NB4 (cell line): Measurements from ENCODE around the gene KLF6.

Experiments
- DNase-seq: peaks from one replicate; pipeline ENCODE4 v3.0.0; 2010; ENCODE audit warnings: low read depth
- H3K4me3 ChIP-seq: one replicate; pipeline ENCODE4 v1.5.1; 2011; ENCODE audit warnings: mild to moderate bottlenecking, low read depth, low read length, moderate library complexity
- MYC ChIP-seq: IDR thresholded peaks from 2 replicates; pipeline ENCODE4 v1.6.1; 2011; ENCODE audit warnings: low read depth, low read length
- POLR2A ChIP-seq: IDR thresholded peaks from 2 replicates; pipeline ENCODE4 v1.6.1; 2011; ENCODE audit warnings: mild to moderate bottlenecking; ENCODE audit not compliant: insufficient read length; ENCODE audit errors: extremely low read depth
- TF ChIP-seq, protein P1 (sequence below): IDR thresholded peaks from 2 replicates; pipeline ENCODE4 v1.6.1; 2011; ENCODE audit warnings: low read depth, low read length
- TF ChIP-seq, protein P2 (sequence below): IDR thresholded peaks from one replicate; pipeline ENCODE4 v1.5.1; 2012; ENCODE audit warnings: low read depth, low read length

KLF6 gene

DNA sequence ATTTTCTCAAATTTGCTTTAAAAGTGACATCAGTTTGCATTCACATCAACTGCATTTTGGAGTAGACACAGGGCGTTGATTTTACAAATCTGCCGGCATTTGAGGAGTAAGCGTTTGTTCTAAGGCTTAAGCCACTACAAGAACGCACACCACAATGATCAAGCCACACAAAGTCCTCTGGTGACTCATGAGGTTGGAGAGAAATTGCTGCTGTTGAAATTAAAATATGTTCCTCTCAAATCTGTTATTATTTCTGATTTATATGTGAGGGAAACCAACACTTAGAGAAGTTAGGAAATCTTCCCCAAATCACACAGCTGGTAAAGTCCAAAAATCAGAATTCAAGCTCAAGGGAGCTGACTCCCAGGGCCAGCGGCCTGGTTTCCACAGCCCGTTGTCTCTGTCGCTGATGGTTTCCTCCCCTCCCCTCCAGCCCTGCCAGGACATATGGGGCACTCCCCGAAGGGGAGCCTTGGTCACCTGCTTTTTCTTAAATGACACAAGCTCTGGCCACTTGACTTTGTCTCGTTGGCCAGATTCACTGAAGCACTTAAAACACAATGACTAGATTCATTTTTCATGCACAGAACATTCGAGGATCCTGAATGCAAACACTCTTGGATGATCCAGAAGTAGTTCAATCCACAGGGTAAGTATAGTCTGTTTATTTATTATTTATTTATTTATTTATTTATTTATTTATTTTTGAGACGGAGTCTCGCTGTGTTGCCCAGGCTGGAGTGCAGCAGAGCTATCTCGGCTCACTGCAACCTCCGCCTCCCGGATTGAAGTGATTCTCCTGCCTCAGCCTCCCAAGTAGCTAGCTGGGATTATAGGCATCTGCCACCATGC lies 29.2 kb upstream of the KLF6 start:
- DNase-seq = no peak
- no peak for TF ChIP-seq POLR2A
- TF ChIP-seq, protein P1, sequence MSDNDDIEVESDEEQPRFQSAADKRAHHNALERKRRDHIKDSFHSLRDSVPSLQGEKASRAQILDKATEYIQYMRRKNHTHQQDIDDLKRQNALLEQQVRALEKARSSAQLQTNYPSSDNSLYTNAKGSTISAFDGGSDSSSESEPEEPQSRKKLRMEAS = no peak
- TF ChIP-seq MYC = no peak
- TF ChIP-seq, protein P2, sequence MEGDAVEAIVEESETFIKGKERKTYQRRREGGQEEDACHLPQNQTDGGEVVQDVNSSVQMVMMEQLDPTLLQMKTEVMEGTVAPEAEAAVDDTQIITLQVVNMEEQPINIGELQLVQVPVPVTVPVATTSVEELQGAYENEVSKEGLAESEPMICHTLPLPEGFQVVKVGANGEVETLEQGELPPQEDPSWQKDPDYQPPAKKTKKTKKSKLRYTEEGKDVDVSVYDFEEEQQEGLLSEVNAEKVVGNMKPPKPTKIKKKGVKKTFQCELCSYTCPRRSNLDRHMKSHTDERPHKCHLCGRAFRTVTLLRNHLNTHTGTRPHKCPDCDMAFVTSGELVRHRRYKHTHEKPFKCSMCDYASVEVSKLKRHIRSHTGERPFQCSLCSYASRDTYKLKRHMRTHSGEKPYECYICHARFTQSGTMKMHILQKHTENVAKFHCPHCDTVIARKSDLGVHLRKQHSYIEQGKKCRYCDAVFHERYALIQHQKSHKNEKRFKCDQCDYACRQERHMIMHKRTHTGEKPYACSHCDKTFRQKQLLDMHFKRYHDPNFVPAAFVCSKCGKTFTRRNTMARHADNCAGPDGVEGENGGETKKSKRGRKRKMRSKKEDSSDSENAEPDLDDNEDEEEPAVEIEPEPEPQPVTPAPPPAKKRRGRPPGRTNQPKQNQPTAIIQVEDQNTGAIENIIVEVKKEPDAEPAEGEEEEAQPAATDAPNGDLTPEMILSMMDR = no peak
- H3K4me3 ChIP-seq = no peak overlapping the region

DNA sequence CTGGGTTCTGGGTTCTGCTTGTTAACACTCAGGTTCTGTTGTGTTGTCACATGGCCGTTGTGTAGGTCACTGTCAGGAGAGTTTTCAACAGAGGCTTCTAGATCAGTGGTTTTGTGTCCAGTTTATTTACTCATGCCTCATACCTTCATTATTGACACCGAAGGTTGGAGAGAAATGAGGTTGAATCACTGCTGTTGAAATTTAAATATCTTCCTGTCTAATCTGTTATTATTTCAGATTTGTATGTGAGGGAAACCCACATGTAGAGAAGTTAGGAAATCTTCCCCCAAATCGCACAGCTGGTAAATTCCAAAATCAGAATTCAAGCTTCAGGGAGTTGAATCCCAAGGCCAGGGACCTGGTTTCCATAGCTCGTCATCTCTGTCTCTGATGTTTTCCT lies 28.3 kb upstream of the KLF6 start:
- H3K4me3 ChIP-seq = no peak overlapping the region
- TF ChIP-seq MYC = no peak
- no peak for TF ChIP-seq POLR2A
- TF ChIP-seq, protein P2 = no peak
- TF ChIP-seq, protein P1 = no peak
- DNase-seq = no peak

DNA sequence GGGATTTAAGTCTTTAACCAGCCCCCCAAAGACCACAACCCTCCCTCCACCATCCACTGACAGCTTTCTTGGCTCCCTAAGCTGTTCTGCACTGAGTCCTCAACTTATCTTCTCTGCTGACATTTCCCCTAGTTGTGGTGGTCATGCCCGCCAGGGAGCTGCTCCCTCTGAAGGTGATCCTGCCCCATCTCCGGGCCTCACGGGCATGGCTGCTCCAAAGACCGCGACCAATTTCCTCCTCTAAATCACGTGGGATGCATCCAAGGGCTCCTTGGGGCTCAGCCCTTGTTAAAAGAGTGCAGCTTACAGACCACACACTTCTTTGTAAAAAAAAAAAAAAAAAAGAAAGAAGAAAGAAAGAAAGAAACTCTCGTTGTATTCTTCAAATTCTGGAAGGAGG lies 27.1 kb upstream of the KLF6 start:
- no peak overlapping the region for H3K4me3 ChIP-seq
- TF ChIP-seq, protein P1 = no peak
- TF ChIP-seq POLR2A (no peak), MYC (no peak)
- no peak for DNase-seq

DNA sequence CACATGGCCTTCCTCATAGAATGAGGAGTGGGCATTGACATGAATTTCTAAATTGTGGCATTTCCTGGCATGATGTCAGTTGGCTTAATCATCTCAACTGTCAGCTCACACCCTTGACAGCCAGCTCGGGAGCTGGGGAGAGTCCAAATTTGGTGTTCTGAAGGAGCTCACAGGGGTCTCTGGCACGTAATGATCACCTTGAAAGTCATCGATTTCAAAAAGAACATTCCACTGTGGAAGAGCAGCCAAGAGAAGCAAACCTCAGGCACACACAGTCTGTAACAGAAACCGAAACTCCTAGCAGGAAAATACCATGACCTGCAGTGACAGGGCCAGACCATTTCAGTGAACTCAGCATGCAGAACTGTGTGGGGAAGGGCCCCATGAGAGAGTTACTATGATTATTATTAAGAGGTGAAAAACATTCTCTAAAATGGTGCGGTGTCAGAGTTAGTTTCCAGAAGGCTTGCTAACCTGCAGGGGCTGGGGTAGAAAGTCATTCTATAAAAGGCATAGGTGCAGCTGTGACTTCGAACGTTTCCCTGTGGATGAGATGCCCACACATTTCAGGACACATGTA lies 26.4 kb upstream of the KLF6 start:
- TF ChIP-seq POLR2A = no peak
- TF ChIP-seq, protein P1 = no peak
- TF ChIP-seq, protein P2 = no peak
- DNase-seq = peak; percentile 41
- no peak overlapping the region for H3K4me3 ChIP-seq

DNA sequence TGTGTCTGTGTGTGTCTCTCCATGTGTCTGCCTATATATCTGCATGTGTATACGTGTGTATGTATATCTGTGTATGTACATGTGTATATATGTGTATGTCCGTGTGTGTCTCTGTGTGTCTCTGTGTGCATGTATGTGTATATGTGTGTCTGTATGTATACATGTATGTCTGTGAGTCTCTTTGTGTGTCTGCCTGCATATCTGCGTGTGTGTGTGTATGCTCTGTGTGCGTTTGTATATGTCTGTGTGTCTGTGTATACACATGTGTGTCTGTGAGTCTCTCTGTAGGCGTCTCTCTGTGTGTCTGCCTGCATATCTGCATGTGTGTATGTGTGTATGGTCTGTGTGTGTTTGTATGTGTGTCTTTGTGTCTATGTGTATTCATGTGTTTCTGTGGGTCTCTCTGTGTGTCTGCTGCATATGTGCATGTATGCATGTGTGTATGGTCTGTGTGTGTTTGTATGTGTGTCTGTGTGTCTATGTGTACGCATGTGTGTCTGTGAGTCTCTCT lies 23.7 kb upstream of the KLF6 start:
- no peak overlapping the region for H3K4me3 ChIP-seq
- TF ChIP-seq, protein P2 = no peak
- TF ChIP-seq POLR2A = no peak
- no peak for DNase-seq

DNA sequence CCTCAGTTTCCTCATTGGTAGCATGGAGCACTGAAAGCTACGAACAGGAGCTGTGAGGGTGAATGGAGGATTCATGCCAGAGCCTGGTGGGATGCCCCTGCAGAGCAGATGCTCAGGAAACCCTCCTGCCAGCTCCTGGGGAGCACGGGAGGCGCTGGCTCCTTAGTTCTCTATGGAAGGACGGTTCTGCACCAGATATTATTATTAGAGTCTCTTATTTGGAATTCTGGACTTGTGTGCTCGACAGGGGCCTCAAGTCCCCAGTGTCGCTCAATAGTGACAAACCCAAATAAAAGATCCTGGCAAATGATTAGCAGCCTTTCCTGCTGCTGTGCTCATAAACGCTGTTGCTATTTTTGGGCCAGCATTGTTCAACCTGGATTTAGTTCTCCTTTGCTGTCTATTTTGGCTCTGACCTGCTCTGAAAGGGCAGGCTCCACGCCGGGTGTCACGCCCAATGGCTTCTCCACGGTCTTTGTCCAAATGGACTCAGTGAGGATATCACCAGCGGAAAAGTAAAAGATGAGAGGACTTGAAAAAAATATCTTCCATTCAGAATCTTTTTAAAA lies 23.0 kb upstream of the KLF6 start:
- no peak for DNase-seq
- TF ChIP-seq POLR2A = no peak
- no peak for TF ChIP-seq MYC
- no peak overlapping the region for H3K4me3 ChIP-seq
